ENCODE data around the gene NCF4. TPM values are rescaled to one million over a fixed set of nuclear protein-coding genes. Genes with fewer than 3 reads are reported as not detected.

Gene NCF4
- total RNA-seq, 1 donor from 2014 or later: not detected

DNA sequence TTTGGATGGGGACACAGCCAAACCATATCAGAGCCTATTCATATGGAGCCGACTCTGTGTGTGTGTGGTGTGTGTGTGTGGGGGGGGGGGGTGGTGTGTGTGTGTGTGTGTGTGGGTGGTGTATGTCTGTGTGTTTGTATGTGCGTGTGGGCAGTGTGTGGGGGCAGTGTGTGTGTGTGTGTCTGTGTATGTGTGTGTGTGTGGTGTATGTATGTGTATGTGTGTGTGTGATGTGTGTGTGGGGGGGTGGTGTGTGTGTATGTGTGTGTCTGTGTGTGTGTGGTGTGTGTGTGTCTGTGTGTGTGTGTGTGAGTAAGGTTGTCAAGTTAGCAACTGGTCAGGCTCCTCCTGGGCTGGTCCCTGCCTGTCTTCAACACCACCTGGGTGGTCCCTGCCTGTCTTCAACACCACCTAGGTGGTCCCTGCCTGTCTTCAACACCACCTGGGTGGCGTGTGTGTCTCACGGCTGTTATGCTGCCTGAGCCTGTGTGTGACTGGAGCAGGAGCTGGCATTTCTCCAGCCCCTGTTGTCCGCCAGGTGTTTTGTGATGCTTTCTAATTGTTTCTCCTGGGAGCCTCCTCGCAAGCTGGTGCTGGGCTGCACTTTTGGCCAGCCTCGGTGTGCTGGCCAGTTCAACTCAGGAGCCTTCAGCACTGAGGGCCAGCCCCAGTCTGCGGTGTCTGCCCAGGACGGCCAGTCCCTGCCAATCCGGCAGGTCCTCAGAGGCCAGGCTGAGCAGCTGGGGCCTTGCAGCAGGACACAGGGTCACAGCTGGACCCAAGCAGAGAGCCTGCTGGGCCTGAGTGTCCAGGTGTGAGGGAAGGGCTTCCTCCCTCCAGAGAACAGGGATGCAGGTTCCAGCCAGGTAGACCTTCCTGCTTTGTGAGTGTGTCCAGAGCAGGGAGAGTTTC lies 22.4 kb upstream of the NCF4 start:
- no peak for DNase-seq (ENCODE audit: low read depth)

DNA sequence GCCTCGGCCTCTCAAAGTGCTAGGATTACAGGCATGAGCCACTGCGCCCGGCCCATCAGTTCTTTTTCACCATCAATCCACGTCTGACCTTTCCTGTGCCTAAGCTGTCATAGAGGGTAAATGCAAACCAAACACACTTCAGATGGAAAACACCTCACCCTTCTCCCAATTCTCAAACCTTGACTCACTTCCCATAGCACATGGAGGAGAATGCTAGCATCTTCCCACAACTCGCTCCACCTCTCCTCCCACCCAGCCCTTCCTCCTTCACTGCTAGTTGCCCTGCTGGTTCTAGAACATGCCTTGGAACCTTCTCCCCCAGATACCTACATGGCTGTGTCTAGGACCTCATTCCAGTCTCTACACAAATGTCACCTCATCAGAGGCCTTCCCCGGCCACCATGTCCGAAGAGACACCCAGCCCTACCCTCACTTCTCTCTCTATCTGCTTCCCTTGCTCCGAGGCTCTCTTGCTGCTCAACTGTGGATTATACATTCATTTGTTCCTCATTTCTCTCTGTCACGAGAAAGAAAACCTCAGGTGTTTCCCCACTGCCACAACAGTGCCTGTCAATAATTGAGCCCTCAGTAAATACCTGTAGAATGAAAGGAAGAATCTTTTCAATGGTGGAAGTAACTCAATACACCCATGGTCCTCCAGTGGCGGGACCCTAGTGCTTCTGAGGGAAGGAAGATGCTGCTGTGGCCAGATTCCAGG lies 21.3 kb upstream of the NCF4 start:
- no peak for DNase-seq (ENCODE audit: low read depth)

DNA sequence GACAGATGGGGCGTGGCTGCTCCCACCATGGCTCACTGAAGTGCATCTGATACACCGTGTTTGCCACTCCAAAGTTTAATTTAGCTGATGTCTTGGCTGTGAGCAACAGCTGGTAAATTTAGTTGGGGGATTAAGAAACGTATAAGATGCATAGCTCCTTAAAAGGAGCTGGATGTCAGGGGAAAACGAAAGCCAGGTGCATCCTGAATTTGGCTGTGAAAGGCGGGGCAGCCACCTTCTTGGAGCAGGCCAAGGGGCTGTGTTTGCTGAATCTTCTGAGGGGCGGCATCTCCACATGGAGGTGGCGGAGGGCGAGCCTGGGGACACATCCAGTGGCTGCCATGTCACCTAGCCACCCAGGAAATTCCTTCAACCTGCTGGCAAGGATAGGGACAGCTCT lies 20.7 kb upstream of the NCF4 start:
- no peak for DNase-seq (ENCODE audit: low read depth)

DNA sequence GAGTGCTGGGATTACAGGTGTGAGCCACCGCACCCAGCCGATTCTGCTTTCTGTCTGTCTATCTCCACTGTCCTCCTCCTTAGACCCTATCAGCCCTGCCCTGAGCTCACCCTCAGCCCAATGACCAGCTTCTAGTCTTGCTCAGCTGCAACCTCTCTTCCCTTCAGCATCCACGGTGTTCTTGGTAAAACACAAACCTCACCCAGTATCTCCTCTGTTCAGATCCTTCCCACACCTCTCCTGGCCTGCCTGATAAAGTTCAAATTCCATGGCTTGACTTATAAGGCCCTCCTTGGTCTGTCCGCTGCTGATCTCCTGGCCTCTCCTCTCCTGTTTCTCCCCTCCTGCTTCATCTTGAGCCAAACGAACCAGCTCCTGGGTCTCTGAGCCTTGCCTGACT lies 14.5 kb upstream of the NCF4 start:
- no peak for DNase-seq (ENCODE audit: low read depth)

DNA sequence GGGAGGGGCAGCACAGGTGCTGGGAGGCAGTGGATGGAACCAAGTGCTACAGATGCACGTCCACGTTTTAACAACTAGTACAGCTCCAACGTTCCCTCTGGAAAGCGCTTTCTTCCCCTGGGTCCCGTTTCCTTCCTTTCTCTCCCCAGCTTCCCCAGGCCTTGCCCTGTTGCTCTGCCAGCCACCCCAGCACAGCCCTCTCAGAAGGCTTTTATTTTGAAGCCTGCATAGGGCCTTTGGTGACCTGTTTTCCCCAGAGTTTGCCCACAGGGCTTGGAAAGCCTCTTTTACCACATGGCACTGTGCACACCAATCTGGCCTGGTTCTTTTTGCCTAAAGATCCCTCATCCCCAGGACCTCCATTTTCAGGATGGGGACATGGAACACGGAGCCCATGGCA lies 13.9 kb upstream of the NCF4 start:
- DNase-seq (ENCODE audit: low read depth): no peak

DNA sequence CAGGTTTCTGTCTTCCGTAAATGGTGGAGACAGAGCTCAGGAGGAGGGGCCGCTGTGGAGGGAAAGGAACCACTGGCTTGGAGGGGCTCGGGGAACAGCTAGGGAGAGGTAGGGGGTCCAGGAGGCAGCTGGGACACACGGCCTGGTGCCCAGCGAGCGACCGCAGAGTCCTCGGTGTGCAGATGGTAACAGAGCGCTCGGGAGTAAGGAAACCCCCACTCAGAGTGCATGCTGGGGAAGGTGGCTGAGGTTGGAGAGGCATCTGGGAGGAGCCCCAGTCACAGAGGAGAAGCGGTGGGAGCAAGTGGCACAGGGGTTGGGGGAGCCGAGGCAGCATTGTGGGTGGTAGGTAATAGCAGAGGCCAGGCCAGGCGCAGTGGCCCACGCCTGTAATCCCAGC lies 10.8 kb upstream of the NCF4 start:
- DNase-seq (ENCODE audit: low read depth): no peak

DNA sequence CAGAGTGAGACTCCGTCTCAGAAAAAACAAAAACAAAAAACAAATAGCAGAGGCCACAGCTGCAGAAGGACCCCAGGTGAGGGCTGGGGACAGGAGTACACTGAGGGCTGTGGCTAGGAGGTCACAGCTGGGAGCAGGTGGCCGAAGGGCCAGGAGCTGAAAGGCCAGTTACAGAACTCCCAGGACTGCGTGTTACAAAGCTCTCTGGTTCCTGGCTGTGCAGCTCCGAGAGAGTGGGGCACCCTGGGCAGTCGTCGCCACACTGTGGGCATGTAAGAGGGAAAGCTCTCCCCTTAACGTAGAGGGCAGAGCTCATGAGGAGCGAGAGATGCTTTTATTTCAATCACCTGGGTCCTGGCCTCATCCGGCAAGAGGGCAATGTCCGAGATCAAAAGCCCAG lies 10.1 kb upstream of the NCF4 start:
- DNase-seq (ENCODE audit: low read depth): no peak

DNA sequence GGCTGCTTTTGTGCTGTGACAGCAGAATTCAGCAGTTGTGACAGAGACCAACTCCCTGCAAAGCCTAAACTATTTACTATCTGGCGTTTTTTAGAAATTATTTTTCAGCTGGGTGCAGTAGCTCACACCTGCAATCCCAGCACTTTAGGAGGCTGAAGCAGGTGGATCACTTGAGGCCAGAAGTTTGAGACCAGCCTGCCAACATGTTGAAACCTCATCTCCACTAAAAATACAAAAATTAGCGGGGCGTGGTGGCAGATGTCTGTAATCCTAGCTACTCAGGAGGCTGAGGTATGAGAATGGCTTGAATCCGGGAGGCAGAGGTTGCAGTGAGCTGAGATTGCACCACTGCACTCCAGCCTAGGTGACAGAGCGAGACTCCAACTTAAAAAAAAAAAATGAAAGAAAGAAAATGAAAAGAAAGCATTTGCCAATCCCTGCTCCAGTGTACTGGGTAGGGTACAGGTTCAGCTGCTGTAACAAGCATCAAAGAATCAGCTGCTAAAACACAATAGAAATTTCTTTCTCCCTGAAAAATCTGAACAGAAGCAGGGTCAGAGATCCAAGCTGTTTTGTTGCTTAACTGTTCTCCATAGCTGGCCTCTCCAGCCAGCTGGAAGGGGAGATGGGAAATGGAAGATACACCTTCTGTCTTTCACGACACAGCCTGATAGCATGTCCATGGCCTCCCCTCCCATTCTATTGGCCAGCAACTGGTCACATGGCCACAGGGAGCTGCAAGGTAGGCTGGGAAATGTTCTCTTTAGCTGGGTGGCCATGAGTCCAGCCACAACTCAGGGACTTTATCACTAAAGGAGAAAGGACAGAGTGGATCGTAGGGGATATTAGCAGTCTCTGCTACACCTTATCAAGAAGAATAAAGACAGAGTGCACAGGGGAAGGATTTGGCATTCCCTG lies 8.5 kb upstream of the NCF4 start:
- no peak for DNase-seq (ENCODE audit: low read depth)

DNA sequence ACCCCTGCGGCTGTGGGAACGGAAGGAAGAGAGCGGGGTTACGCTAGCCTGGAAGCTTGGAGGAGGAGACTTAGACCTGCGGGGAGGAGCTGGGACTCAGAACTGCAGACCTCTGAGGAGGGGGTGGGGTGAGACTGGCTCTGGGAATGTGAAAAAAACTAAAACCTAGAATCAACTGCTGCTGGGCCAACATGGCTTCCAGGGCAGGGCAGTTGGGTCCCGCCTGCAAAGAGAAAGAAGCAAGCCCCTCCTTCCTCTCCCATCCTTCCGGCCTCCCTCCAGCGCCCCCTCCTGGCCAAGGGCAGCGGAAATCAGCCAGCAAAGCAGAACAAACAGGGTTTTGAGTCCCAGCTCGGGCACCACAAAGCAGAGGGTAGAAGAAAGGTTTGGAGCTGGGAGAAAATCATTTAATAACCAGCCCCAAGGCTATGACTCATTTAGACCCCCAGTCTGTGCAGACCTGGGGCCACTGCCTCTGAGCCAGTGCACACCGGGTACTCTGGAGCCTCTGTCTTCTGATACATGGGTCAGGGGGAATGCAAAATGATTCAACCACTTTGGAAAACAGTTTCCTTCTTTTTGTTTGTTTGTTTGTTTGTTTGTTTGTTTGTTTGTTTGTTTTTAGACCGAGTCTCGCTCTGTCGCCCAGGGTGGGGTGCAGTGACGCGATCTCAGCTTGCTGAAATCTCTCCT lies 7.3 kb upstream of the NCF4 start:
- DNase-seq (ENCODE audit: low read depth): no peak

DNA sequence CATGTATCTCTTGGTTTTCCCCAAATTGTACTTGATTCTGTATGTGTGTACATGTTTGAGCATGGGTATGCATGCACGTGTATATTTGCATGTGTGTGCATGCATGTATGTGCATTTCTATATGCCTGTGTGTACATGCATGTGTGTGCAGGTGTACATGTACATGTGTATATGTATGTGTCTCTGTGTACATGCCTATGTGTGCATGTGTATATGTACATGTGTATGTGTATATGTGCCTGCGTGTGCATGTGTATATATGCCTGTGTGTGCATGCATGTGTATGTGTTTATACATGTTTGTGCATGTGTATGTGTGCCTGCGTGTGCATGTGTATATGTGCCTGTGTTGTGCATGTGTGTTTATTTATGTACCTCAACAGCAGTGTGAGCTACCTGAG lies 5.3 kb upstream of the NCF4 start:
- DNase-seq (ENCODE audit: low read depth): no peak

DNA sequence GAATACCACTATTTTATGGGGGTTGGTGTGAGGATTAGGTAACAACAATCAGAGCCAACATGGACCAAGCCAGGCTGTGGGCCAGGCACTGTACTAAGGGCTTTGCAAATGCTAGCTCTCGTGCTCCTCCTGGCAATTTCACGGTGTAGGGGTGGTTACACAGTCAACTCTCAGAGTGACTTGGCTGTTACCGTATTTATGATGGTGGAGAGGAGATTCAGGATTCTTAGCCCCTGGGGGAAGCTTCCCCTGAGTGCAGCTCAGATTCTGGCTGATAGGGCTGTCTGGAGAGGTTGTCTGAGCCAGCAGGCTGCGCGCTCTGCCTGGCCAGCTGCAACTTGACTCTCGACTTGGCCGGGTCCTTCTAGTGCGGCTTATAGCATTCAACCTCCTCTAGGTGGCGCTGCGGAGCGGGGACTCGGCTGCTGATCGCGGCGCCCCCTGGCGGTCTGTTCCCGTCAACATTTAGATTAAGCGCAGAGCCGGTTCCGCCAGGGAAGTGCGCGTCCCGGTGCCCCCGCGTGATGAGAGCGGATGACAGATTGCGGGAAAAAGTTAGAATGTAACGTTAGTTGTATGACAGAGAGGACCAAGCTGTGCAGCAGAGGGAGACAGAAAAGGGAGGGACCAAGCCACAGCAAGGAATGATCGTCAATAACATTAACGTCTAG lies 4.5 kb upstream of the NCF4 start:
- DNase-seq (ENCODE audit: low read depth): peak; percentile 44

DNA sequence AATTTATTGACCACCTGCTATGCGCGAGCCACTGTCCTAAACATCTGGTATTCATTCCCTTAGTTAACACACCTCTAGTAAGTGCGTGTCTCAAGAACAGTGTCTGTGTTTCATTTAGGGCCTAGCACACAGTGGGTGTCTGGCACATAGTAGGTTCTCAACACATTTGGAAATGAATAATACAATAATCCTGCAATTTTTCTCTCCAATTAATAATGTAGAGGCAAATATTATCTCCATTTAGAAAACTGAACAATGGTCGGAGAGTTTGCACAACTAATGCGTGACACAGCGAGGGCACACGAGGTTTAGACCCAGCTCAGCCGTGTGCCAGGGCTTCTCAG lies 4.0 kb upstream of the NCF4 start:
- DNase-seq (ENCODE audit: low read depth): no peak

DNA sequence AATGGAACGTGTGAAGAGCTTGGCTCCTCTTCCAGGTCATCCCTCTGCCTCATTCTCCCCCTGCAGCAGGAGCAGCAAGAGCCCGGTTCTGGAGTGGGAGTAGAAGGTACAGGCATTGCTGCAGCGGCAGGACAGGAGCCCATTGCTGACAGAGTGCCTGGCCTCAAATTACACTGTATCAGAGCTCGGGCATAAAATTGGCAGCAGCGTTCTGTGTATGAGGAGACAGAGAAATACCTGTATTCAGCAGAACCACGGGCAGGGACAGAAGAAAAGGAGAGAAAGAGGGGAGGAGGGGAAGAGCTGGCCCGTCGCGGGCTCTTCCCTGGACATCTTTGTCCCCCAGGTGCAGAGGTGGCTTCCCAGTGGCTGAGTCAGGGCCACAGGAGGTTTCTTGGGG lies 2.6 kb upstream of the NCF4 start:
- no peak for DNase-seq (ENCODE audit: low read depth)

DNA sequence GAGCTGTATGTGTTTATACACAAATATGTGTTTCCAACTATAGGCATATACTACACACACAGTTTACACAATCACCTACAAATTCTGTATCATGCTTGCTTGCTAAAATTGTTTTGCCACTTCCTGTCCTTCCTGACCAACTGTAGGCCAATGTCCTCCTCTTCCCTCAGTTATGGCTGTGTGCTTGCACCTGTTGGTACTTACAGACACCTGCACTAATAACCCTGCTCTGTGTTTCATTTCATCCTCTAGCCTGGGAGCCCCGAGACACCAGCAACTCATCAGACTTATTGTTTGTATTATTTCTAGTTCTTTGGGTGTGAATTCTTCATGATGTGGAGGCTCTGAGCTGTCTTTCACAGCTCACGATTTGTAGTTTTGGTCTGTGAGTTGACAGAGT lies 1.8 kb upstream of the NCF4 start:
- no peak for DNase-seq (ENCODE audit: low read depth)

DNA sequence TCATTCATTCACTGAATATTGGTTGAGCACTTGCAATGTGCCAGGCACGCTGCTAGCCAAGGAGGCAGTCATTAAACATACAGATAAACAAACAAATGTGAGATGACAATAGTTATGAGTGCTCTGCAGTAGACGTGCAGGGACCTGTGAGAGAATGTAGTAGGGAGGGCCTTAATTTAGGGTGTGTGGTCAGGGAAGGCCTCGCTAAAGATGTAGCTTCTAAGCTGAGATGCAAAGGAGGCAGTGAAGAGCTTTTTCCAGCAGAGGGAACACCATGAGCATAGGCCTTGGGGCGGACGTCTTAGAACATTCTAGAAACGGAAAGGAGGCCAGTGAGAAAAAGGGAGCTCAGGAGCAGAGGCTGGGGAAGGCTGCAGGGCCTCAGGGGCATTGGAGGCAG lies 789 bp upstream of the NCF4 start:
- no peak for DNase-seq (ENCODE audit: low read depth)

DNA sequence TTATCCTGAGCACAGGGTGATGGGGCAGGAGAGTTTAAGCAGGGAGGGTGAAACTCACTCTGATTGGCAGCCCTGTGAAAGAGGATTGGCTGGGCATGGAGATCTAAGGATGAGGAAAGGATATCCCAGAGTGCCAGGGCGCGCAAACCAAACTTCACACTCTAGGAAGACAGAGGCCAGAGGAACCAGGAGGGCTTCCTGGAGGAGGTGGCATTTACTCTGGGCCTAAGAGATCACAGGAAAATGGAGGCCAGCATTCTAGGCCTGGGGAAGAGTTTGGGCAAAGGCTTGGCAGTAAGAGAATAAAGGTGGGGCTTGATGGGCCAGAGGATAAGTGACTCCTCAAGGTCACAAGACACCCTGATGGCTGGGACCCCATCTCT lies 377 bp upstream of the NCF4 start:
- no peak for DNase-seq (ENCODE audit: low read depth)

DNA sequence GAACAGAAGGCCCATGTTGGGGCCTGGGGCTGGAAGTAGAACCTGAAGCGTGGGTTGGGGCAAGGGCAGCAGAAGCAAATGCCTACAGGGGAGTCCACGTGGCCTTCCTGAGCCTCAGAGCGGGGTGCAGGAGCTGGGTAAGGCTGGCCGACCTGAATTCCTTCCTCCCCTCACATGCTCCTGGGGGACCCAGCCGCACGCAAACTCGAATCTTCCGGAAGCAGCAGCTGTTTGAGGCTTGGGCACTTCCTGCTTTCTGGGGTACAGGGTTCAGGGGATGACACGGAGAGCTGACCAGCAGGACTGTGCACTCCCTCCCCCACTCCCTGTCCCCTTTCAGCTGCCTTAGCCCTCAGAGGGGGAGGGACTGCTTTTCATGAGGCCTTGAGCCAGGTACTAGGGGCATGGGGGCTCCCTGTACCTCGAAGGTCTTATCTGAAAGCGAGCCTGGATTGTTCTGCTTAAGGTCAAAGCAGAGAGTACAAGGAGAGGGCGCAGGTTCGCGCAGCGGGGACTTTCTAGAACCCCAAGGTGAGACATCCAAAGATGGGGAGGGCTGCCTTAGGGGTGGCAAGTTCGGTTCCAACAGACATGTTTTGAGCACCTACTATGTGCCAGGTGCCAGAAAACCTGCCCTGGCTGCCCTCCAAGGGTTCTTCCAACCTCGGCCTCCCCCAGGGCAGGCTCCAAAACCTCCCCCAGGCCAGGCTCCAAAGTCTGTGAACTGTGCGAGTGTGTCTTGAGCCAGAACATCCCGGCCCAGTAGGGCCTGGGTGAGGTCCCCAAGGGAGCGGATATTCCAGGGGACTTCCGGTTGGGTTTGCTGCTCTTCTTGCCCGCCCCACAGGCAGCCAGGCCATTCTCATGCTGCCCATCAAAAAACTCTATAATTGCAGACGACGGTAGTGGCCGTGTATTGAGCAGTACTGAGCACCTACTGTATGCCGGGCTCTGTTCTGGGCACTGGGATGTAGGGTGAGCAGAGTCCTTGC lies 1.7 kb downstream of the NCF4 start:
- DNase-seq (ENCODE audit: low read depth): no peak

DNA sequence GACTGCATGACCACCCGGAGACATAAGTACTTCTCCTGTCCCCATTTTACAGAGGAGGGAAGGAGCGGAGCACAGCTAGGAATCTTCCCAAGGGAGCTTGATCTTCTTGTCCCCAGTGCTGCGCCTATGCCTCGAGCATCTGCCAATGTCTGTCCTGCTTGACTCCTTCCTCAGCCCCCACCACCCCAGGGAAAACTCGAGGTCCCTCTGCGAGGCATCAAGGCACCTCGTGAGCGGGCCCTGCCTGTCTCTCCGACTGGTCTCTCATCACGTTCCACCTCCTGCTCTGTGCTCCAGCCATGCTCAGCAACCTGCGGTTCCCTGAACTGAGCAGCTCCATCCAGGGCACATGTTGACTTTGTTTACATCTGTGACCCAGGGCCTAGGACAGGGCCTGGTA lies 2.5 kb downstream of the NCF4 start:
- no peak for DNase-seq (ENCODE audit: low read depth)

DNA sequence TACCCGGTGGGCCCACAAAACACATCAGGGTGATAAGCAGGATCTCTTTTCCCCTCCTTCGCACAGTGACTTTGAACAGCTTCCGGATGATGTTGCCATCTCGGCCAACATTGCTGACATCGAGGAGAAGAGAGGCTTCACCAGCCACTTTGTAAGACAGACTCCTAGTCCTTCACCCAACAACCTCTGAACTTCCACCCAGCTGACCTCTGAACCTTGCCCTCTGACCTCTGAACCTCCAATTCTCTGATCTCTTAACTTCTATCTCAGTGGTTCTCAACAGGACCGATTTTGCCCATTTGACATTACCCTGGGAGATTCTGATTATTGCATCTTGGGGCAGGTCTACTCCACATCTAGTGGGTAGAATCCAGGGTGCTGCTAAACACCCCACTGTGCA lies 3.2 kb downstream of the NCF4 start:
- DNase-seq (ENCODE audit: low read depth): no peak
